Measurements from ENCODE around the gene SIGLEC1. TPM values are rescaled to one million over a fixed set of nuclear protein-coding genes. Genes with fewer than 3 reads are reported as not detected.

Gene SIGLEC1
- total RNA-seq, 1 donor from 2014 or later = 0.04 TPM

DNA sequence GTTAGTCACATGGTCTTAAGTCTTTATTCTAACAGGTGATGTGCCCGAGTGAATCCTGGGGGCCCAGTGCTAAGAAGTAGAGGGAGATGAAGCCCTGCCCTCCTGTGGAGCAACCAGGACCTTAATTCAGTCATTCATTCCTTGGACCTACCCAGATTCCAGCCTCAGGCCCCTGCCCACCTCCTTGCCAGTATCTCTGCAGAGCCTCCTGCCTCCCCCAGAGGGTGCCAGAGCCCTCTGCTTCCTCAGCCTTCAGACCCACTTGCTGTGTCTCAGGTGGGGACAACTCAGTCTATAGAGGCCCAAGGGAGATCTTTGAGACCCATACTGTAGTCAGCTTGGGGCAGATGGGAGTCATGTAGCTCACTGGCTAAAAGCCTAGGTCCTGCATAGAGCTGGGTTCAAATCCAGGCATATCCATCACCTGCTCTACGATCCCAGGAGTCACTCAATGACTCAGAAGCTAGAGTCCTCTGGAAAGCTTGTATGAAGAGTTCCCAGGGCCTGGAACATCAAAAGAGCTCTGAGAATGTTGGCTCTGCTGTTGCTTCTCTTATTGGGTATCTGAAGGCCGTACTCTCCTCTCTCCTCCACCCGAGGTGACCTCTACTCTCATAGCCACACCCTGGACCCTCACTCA, 3.9 kb upstream of the SIGLEC1 start:
- Mint-ChIP-seq H3K27me3 (ENCODE audit: low read depth) (peaks cover 17% of the 10 kb centered on the region), H3K36me3 (no peaks in the 10 kb centered on the region), H3K27ac (no peak overlapping the region), H3K4me1 (no peaks in the 10 kb centered on the region), H3K9me3 (no peaks in the 10 kb centered on the region), H3K4me3 (no peak overlapping the region)
- peak in 1 of 2 experiments; percentile 66 for DNase-seq (ENCODE audit: low spot score in 2 of 2, unreplicated experiment in 2 of 2)
- TF ChIP-seq, protein P1, sequence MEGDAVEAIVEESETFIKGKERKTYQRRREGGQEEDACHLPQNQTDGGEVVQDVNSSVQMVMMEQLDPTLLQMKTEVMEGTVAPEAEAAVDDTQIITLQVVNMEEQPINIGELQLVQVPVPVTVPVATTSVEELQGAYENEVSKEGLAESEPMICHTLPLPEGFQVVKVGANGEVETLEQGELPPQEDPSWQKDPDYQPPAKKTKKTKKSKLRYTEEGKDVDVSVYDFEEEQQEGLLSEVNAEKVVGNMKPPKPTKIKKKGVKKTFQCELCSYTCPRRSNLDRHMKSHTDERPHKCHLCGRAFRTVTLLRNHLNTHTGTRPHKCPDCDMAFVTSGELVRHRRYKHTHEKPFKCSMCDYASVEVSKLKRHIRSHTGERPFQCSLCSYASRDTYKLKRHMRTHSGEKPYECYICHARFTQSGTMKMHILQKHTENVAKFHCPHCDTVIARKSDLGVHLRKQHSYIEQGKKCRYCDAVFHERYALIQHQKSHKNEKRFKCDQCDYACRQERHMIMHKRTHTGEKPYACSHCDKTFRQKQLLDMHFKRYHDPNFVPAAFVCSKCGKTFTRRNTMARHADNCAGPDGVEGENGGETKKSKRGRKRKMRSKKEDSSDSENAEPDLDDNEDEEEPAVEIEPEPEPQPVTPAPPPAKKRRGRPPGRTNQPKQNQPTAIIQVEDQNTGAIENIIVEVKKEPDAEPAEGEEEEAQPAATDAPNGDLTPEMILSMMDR (IDR thresholded peaks at IDR 0.05; ENCODE audit: unreplicated experiment) = peak; percentile 39

DNA sequence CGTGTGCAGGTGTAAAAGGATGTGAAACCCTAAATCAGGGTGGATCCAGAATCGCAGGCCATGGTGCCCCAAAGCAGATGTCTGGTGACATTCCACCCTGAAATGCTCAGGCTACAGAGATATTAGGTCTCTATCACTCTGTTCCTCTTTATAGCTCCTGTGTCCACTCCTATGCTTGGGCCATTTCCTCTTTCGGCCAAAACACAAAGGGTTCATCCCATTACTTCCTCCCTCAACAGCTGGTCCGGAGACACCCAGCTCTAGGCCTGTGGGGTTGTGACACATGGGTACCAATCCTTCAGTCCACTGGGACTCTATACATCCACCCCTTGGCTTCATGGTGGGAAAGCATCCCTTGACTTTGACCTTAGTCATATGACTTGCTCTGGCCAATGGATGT, 1.7 kb upstream of the SIGLEC1 start:
- H3K27ac Mint-ChIP-seq = no peak overlapping the region
- H3K36me3 Mint-ChIP-seq = no peaks in the 10 kb centered on the region
- H3K4me1 Mint-ChIP-seq = no peaks in the 10 kb centered on the region
- H3K27me3 Mint-ChIP-seq (ENCODE audit: low read depth) = no peaks in the 10 kb centered on the region
- TF ChIP-seq, protein P1 (IDR thresholded peaks at IDR 0.05; ENCODE audit: unreplicated experiment) = no peak
- no peak for DNase-seq (ENCODE audit: low spot score in 2 of 2, unreplicated experiment in 2 of 2)
- no peak overlapping the region for H3K4me3 Mint-ChIP-seq
- no peaks in the 10 kb centered on the region for H3K9me3 Mint-ChIP-seq

DNA sequence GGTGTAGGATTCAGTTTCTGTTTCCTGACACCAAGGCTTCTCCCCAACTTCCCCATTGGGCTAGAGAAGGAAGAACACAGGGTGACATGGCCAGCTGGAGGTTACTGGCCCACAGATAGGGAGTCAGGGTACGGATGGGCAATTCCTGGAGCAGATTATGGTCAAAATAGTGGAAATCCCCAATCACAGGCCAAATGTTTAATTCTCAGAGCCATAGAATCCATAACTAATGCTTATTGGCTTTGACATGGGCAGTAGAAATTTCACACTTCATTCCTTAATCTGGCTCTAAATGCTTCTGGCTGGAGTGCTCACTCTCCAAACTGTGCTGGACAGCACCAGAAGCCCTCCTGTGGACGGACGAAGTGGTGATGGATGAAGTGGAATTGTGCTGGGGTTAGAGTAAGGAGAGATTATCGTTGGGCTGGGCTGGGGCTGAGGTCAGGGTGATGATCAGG, 887 bp downstream of the SIGLEC1 start:
- no peak overlapping the region for H3K27ac Mint-ChIP-seq
- TF ChIP-seq, protein P1 (IDR thresholded peaks at IDR 0.05; ENCODE audit: unreplicated experiment) = no peak
- H3K9me3 Mint-ChIP-seq = no peaks in the 10 kb centered on the region
- no peaks in the 10 kb centered on the region for H3K27me3 Mint-ChIP-seq (ENCODE audit: low read depth)
- no peaks in the 10 kb centered on the region for H3K36me3 Mint-ChIP-seq
- H3K4me3 Mint-ChIP-seq = no peak overlapping the region
- no peaks in the 10 kb centered on the region for H3K4me1 Mint-ChIP-seq
- DNase-seq (ENCODE audit: low spot score in 2 of 2, unreplicated experiment in 2 of 2) = no peak

DNA sequence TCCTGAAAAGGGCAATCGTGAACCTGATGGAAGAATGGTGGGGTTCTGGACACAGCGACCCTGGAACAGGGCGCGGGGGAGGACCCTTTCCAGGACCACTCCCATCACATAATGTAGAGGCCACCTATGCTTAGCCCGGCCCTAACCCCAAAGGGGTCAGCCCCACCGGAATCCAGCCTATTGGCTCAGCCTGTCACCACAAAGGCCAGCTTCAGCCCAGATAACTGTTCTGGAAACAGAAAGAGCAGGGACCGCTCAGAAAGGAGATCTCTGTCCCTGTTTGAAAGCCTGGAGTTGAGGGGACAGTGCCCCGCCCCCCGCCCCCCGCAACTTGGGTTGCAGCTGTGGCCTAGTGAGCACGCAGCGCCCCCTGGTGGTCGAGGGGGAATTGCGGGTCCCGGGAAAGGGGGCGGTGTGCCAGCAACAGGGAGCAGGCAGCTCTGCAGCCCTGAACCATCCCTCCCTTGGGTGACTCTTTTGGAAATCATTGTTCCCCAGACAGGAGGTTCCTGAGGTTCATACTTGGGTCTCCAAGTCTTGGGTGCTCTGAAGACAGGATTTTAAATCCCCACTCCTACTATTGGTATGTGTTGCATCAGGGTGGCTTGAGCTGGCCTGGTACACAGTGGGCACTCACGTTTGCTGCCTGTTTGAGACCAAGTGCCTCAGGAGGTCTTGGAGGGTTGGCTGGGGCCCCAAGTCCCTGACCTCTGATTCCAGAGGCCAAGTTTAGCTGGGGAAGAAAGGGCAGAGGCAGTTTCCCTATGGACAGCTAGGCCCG, 1.5 kb downstream of the SIGLEC1 start:
- Mint-ChIP-seq H3K36me3 (no peaks in the 10 kb centered on the region), H3K4me1 (no peaks in the 10 kb centered on the region), H3K27me3 (ENCODE audit: low read depth) (no peaks in the 10 kb centered on the region), H3K4me3 (no peak overlapping the region), H3K9me3 (no peaks in the 10 kb centered on the region), H3K27ac (no peak overlapping the region)
- peak; percentile 71 to 92 for DNase-seq (ENCODE audit: low spot score in 2 of 2, unreplicated experiment in 2 of 2)
- TF ChIP-seq, protein P1 (IDR thresholded peaks at IDR 0.05; ENCODE audit: unreplicated experiment) = peak; percentile 99

DNA sequence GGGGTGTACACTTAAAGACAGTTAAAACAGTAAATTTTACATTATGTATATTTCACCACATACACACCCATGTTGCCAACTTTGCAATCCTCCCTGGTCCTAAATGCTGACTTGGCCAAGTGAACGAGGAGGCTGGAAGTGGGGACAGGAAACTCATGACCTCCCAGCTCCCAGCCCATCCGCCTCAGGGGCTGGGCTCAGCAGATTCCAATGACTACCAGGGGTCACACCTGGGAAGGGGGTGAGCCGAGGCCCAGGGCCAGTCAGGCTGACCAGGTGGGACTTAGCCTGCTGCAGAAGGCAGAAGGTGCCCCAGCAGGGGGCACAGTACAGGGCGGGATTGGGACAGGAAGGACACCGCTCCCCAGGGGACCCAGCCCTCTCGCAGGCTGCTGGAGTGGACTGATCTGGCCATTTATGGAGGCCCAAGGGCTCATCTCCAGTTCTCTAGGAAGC, 2.4 kb downstream of the SIGLEC1 start:
- no peaks in the 10 kb centered on the region for H3K4me1 Mint-ChIP-seq
- H3K27ac Mint-ChIP-seq = no peak overlapping the region
- no peaks in the 10 kb centered on the region for H3K36me3 Mint-ChIP-seq
- TF ChIP-seq, protein P1 (IDR thresholded peaks at IDR 0.05; ENCODE audit: unreplicated experiment) = no peak
- H3K4me3 Mint-ChIP-seq = no peak overlapping the region
- no peak for DNase-seq (ENCODE audit: low spot score in 2 of 2, unreplicated experiment in 2 of 2)
- no peaks in the 10 kb centered on the region for H3K9me3 Mint-ChIP-seq
- H3K27me3 Mint-ChIP-seq (ENCODE audit: low read depth) = no peaks in the 10 kb centered on the region

All from mesothelial cell of epicardium (in vitro differentiated cells).